OCI-LY1 (cell line): Measurements from ENCODE around the gene OTOG.

Experiments used
- EZH2 ChIP-seq: fragments of 200-600 bp; sonication (generic), shearing (Covaris generic); IDR thresholded peaks from 2 replicates; pipeline ENCODE4 v1.8.0; 2017; ENCODE audit warnings: borderline replicate concordance, mixed run types, mild to moderate bottlenecking, antibody characterized with exemption, low read length, moderate library complexity, mixed read lengths
- TF ChIP-seq, protein P1 (sequence below): fragments of 200-600 bp; sonication (generic), shearing (Covaris generic); IDR thresholded peaks from 2 replicates; pipeline ENCODE4 v1.5.1; 2017; ENCODE audit warnings: mild to moderate bottlenecking, antibody characterized with exemption, low read length, moderate library complexity, mixed read lengths

DNA sequence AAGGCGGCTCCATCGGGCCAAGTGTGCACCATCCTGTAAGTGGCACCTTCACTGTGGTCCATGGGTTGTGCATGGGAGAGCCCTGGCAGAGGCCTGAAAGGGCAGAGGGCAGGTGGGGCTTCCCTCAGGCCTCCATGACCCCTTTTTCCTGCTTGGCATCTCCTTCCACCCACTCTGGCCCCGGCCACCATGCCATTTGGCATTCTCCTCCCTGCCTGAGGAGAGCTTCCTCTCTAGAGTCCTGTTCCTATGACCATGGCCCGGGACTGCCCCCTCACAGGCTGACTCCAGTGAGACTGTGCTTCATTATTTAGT lies 4.9 kb downstream of the OTOG start:
- TF ChIP-seq, protein P1, sequence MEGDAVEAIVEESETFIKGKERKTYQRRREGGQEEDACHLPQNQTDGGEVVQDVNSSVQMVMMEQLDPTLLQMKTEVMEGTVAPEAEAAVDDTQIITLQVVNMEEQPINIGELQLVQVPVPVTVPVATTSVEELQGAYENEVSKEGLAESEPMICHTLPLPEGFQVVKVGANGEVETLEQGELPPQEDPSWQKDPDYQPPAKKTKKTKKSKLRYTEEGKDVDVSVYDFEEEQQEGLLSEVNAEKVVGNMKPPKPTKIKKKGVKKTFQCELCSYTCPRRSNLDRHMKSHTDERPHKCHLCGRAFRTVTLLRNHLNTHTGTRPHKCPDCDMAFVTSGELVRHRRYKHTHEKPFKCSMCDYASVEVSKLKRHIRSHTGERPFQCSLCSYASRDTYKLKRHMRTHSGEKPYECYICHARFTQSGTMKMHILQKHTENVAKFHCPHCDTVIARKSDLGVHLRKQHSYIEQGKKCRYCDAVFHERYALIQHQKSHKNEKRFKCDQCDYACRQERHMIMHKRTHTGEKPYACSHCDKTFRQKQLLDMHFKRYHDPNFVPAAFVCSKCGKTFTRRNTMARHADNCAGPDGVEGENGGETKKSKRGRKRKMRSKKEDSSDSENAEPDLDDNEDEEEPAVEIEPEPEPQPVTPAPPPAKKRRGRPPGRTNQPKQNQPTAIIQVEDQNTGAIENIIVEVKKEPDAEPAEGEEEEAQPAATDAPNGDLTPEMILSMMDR = no peak
- TF ChIP-seq EZH2 = no peak
